ENCODE measurements around the gene CPZ. TPM values are rescaled to one million over a fixed set of nuclear protein-coding genes. Genes with fewer than 3 reads are reported as not detected.

Gene CPZ
- total RNA-seq, 2 donors from 2014 or later = 5.3 to 15.6 TPM

DNA sequence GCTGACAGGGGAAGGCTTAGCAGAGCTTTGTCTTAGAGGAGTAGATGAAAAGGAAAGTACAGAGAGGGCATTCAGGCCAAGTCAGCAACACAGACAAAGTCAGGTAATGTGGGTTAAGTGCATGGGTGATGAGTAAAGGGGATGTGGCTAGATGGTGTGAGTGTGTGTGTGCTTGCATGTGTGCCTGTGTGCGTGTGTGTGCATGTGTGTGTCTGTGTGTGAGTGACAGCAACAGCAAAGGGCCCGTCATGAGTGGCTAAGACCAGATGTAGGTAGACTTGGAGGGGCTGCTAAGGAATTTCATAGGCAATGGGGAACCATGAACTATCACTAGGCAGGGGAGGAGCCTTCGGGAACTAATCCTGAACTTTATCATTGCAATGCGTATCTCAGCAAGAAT is 14.6 kb upstream of the CPZ start:
- DNase-seq (ENCODE audit: low spot score) = peak; percentile 23
- intact Hi-C loops (cut with DNase I) = no loop called here

DNA sequence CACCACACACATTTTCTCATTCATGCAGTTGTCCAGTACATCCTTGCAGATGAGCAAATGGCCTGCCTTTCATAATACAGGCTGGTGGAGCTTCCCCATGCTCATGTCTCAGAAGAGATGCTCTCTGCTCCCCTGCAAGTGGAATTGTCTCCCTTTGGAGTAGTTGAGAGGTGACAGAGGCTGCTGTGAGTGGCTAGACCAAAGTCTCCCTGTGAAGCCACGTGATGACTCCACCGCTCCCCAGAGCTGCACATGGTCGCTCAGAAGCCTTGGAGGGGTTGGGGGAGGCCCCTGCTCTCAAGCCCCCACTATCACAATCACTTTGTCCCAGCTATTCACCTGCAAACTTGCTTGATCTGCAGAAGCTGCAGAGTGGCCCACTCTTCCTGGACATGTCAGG is 13.8 kb upstream of the CPZ start:
- intact Hi-C loops (cut with DNase I) = no loop called here
- DNase-seq (ENCODE audit: low spot score) = peak; percentile 47

GRCh38 chr4:8579526-8580320 is 12.8 kb upstream of the CPZ start:
- intact Hi-C loops (cut with DNase I) = loop anchor here in 1 of 2 donors (5.0 kb wide), 1 partner anchor 777 kb away; no protein-coding TSS in a partner anchor
- DNase-seq (ENCODE audit: low spot score) = peak; percentile 47

DNA sequence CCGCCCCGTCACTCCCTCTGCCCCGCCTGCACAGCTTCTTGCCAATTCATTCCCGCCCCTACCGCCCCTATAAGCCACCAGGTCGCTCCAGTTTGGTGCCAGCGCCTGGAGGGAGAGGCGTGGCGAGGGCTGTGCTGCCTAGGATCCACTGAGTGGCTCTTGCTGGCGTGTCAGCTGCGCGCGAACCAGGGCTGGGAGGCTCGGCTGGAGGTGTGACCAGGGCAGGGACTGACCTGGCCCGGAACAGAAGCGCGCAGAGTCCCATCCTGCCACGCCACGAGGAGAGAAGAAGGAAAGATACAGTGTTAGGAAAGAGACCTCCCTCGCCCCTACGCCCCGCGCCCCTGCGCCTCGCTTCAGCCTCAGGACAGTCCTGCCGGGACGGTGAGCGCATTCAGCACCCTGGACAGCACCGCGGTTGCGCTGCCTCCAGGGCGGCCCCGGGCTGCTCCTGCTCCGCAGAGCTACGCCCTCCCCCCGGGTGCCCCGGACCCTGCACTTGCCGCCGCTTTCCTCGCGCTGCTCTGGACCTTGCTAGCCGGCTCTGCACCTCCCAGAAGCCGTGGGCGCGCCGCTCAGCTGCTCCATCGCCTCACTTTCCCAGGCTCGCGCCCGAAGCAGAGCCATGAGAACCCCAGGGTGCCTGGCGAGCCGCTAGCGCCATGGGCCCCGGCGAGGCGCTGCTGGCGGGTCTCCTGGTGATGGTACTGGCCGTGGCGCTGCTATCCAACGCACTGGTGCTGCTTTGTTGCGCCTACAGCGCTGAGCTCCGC is 12.1 kb upstream of the CPZ start, which contains the start of gene GPR78:
TSS of gene GPR78 (plus strand) at position 72 of the 773 bp plus-strand sequence. CDS start at position 663, 591 bp downstream.
- DNase-seq (ENCODE audit: low spot score) = peak; percentile 87
- intact Hi-C loops (cut with DNase I) = loop anchor here in 1 of 2 donors (5.0 kb wide), 1 partner anchor 778 kb away; no protein-coding TSS in a partner anchor

GRCh38 chr4:8581094-8581861 is 11.3 kb upstream of the CPZ start:
- intact Hi-C loops (cut with DNase I) = loop anchor here in 1 of 2 donors (5.0 kb wide), 1 partner anchor 779 kb away; no protein-coding TSS in a partner anchor
- peak; percentile 75 for DNase-seq (ENCODE audit: low spot score)

- DNase-seq (ENCODE audit: low spot score) = peak; percentile 22
These were observed 10.5 kb upstream of the CPZ start for GRCh38 chr4:8582016-8582415.

DNA sequence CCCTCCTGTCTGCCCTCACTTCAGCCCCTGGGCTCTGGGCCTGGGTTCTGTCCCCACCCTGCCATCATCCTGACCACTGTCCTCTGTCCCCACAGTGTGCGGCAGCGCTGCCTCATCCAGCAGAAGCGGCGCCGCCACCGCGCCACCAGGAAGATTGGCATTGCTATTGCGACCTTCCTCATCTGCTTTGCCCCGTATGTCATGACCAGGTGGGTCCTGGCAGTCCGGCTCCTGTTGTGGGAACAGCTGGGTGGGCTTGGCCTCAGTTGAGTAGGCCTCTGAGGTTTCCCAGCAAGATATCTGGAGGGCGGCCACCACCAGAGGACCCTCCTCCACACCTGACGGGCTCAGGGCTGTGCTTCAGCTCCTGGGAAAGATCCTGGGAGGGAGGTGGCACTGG is 10.1 kb upstream of the CPZ start:
- intact Hi-C loops (cut with DNase I) = loop anchor here in 1 of 2 donors (5.0 kb wide), 1 partner anchor 780 kb away; no protein-coding TSS in a partner anchor
- DNase-seq (ENCODE audit: low spot score) = peak; percentile 50

More at GRCh38 chr4:8582016-8582415, 10.5 kb upstream of the CPZ start:
- intact Hi-C loops (cut with DNase I) = loop anchor here in 1 of 2 donors (5.0 kb wide), 1 partner anchor 780 kb away; no protein-coding TSS in a partner anchor

DNA sequence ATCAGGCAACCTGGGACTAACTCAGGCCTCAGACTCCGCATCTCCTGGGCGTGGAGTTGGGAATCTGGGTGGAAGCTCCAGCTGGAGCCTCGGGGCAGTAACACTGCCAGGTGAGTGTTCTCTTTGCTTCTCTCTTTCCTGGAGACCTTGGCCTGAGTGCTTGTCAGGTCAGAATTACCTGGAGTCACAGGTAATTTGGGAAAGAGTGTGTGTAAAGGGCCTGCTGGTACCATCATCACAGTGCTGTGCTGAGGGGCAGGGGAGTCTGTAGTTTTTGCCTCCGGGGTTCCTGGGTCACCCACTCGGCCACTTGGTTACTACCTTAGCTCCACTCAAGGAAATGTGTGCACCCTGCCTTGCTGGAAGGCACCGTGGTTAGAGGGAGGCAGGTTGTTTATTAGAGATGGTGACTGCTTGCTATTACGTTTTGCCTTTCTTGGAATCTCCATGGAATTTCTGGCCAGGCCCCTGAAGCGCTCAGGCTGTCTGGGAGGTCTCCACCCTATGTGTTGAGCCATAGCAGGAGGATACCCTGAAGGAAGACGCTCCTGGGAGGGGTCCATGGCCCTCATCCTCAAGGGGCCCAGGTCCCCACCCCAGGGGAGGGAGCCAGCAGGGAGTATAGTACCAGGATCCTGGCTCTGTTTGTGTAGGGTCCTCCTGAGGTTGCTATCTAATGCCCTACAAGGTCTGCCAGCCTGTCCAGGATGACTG is 9.5 kb upstream of the CPZ start:
- DNase-seq (ENCODE audit: low spot score) = peak; percentile 37
- intact Hi-C loops (cut with DNase I) = loop anchor here in 1 of 2 donors (5.0 kb wide), 1 partner anchor 781 kb away; no protein-coding TSS in a partner anchor

DNA sequence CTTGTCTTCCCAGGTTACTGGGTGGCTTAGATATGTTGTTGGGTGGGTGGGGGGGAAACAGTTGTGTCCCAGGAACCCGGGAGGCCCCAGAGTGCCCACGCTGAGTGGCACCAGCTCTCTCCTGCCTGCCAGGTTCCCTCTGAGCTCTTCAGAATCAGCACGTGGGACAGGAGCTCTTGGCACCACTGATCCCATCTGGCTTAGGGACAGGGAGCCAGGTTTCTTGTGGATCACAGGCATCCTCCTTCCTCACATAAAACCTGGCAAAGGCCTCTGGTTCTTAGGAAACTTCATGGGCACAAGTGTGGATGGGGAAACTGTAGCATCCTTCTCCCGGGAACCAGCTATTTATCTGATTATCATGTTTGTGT is 8.9 kb upstream of the CPZ start:
- peak; percentile 36 for DNase-seq (ENCODE audit: low spot score)
- intact Hi-C loops (cut with DNase I) = loop anchor here in 1 of 2 donors (5.0 kb wide), 1 partner anchor 781 kb away; no protein-coding TSS in a partner anchor

GRCh38 chr4:8585186-8585585 is 7.4 kb upstream of the CPZ start:
- intact Hi-C loops (cut with DNase I) = loop anchor here in 1 of 2 donors (5.0 kb wide), 1 partner anchor 543 kb away; no protein-coding TSS in a partner anchor

GRCh38 chr4:8585721-8586212 is 6.8 kb upstream of the CPZ start:
- intact Hi-C loops (cut with DNase I) = loop anchor here in 1 of 2 donors (5.0 kb wide), 1 partner anchor 543 kb away; no protein-coding TSS in a partner anchor

More at GRCh38 chr4:8585186-8585585, 7.4 kb upstream of the CPZ start:
- DNase-seq (ENCODE audit: low spot score) = no peak

GRCh38 chr4:8586246-8586645 is 6.3 kb upstream of the CPZ start:
- no peak for DNase-seq (ENCODE audit: low spot score)
- intact Hi-C loops (cut with DNase I) = loop anchor here in 1 of 2 donors (5.0 kb wide), 1 partner anchor 544 kb away; no protein-coding TSS in a partner anchor

More at GRCh38 chr4:8585721-8586212, 6.8 kb upstream of the CPZ start:
- DNase-seq (ENCODE audit: low spot score) = peak; percentile 81

DNA sequence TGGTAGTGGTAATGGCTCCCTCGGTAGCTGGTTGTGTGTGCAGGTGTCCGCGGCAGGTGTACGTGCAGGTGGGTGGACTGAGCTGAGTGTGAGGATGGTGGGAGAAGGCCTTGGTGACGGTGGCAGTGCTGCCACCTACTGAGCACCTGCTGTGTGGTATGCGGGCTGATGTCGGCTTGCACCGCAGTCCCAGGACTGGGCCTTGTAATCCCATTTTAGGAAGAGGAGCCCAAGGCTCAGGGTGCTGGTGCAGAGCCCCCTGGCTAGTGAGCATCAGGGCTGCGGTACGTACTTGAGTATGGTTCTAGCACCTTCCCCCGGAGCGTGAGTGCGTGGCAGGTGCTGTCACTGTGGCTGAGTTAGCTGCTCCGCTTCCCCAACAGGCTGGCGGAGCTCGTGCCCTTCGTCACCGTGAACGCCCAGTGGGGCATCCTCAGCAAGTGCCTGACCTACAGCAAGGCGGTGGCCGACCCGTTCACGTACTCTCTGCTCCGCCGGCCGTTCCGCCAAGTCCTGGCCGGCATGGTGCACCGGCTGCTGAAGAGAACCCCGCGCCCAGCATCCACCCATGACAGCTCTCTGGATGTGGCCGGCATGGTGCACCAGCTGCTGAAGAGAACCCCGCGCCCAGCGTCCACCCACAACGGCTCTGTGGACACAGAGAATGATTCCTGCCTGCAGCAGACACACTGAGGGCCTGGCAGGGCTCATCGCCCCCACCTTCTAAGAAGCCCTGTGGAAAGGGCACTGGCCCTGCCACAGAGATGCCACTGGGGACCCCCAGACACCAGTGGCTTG is 5.7 kb upstream of the CPZ start:
- intact Hi-C loops (cut with DNase I) = loop anchor here in 1 of 2 donors (5.0 kb wide), 1 partner anchor 545 kb away; no protein-coding TSS in a partner anchor
- DNase-seq (ENCODE audit: low spot score) = peak; percentile 73

DNA sequence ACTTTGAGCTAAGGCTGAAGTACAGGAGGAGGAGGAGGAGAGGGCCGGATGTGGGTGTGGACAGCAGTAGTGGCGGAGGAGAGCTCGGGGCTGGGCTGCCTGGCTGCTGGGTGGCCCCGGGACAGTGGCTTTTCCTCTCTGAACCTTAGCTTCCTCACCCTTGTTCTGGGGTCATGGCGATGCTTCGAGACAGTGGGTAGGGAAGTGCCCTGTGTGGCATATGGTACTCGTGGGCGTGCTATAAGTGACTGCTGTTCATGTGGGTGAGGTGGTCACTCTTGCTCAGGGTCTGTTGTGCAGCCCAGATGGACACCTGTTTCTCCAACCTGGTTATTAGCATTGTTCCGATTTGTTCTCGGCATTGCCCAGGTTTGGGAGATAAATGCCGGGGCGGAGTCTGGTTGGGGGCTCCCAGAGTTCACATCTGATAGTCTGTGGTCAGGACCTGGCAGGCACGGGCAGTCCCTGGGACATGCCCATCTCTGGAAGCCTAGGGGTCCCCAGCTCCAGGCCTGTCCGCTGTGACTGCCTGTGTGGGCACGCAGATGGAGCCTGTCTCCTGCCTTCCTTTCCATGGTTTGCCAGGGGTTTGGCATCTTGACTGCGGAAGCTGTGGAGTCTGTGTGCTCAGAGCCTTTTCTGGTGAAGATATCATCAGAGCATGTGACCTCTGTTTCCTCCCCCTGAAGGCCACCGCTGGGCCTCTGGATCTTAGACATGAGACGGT is 4.9 kb upstream of the CPZ start:
- peak; percentile 65 for DNase-seq (ENCODE audit: low spot score)
- intact Hi-C loops (cut with DNase I) = loop anchor here in 1 of 2 donors (5.0 kb wide), 1 partner anchor 545 kb away; no protein-coding TSS in a partner anchor

DNA sequence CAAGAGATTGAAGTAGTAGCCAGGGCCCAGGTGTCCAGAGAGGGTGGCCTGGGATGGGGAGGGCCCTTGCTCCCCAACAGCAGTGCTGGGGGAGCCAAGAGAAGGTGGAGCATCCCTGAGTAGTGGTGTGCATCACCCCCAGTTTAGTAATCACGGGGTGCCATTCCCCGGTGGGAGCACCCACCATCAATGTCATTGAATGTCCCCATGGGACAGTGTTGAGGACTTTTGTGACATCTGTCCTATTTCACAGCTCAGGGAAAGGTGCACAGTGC is 4.4 kb upstream of the CPZ start:
- intact Hi-C loops (cut with DNase I) = loop anchor here in 1 of 2 donors (5.0 kb wide), 1 partner anchor 546 kb away; no protein-coding TSS in a partner anchor

DNA sequence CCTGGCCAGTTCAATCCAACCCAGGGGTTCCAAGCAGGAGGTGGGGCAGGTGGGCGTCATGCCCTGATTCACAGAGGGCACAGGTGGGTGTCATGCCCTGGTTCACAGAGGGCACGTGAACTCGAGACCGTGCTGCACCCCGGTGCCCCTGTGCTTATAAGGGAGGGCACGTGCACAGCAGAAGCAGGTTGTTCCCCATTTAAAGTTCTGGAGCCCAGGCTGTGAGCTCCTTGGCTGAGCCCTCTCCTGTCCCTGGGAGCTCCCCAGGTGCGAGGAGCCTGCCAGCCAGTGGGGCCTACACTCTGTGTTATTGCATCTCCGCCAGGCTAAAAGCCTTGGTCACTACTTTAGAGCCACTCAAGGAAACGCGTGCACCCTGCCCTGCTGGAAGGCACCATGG is 3.2 kb upstream of the CPZ start:
- DNase-seq (ENCODE audit: low spot score) = no peak
- intact Hi-C loops (cut with DNase I) = loop anchor here in 1 of 2 donors (5.0 kb wide), 1 partner anchor 547 kb away; no protein-coding TSS in a partner anchor

More for the DNA sequence above, 4.4 kb upstream of the CPZ start:
- peak; percentile 31 for DNase-seq (ENCODE audit: low spot score)

All from posterior vena cava (tissue), 2 donors.